GM21576 (cell line): ENCODE data around the gene PACSIN2.
"Not testable (repeated sequence)": the region's sequence is repeated elsewhere in the genome, so short reads cannot be mapped to it uniquely, and the experiment has no call there.

Experiments
- ATAC-seq: cut with Tn5 transposase; IDR thresholded peaks from one replicate; pipeline ENCODE4 v1.9.1; 2021; ENCODE audit warnings: mild to moderate bottlenecking, moderate library complexity; ENCODE audit not compliant: unreplicated experiment

PACSIN2 gene

DNA sequence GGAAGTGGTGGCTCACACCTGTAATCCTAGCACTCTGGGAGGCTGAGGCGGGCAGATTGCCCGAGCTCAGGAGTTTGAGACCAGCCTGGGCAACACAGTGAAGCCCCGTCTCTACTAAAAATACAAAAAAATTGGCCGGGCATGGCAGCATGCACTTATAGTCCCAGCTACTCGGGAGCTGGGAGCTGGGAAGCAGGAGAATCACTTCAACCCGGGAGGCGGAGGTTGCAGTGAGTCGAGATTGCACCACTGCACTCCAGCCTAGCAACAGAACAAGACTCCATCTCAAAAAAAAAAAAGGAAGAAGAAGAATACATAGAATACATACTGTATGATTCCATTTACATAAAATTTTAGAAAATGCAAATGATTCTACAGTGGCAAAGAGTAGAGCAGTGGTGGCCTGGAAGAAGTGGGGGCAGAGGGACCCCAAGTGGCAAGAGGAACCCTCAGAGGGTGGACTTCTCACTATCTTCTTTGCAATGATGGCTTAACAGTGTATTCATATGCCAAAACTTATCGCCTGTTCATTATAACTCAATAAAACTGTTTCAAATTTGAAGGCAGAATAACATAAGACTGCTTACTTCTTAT, 22.0 kb downstream of the PACSIN2 start:
- ATAC-seq = no peak

DNA sequence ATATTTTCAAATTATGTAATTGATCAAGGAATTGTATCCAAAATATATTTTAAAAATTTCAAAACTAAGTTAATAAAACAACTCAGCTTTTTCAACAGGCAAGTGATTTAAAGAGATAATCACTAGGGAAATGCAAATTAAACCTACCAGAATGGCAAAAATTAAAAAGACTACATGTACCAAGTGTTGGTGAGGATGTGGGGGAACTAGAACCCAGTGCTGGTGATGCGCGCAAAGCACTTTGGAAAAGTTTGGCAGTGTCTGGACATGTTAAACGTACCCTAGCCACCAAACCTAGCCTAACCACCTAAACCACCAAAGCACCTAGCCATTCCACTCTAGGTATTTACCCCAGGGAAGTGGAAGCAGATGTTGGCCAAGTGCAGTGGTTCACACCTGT, 22.9 kb downstream of the PACSIN2 start:
- no peak for ATAC-seq

DNA sequence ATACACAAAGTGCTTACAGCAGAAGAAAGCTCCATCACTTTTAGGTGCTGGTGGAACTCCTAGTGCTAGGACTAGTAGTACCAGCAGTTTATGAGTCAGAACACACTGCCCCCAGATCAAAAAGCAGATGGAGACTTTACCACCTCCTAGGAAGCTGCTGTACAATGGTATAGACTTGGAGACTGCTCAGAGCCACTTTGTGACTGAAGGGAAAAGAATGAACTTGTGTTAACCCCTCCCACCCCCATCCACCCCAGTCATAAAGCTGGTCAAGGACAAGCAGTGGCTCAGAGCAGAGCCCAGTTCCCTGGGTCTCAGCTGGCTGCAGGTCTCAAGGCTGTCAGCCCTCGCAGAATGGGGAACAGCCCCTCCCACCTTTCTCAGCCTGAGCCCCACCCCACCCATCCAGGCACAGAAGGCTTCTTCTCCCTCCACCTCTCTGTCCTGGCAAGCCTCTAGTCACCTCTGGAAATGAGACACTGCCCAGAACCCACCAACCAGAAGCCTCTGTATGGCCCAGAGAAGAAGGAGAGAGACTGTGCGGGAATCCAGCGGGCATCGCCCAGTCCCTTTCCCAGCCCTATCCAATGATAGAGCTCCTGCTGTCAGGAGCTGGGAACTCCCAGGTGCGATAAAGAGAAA, 23.8 kb downstream of the PACSIN2 start:
- ATAC-seq = no peak

DNA sequence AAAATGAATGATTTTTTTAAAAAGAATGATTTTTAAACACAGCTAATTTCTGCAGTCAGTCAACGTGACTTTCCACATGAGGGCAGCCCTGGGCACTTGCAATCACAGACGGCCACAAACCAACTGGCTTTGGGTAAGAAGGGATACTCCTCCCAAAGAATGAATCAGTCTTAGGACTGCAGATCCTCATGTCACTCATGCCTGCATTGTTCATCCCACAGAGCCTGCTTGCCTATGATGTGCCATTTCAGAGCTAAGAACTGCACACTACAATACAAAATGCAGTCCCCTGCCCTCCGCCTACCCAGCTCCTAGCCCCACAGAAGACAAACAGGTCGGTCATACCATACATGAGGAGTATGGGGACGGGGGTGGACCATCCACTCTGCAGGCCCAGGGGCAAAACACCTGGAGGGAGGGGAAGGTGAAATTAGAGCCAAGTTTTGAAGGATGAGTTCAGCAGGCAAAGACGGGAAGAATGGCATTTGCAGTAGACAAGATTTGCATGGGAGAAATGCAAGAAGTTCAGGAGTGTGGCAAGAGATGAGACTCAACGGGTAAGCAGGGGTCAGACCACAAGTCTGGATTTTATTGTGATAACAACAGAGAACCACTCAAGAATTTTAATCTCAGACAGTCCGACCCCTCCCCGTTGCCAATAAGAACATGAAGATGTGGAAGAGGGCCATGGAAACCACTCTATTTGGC, 24.7 kb downstream of the PACSIN2 start:
- no peak for ATAC-seq

DNA sequence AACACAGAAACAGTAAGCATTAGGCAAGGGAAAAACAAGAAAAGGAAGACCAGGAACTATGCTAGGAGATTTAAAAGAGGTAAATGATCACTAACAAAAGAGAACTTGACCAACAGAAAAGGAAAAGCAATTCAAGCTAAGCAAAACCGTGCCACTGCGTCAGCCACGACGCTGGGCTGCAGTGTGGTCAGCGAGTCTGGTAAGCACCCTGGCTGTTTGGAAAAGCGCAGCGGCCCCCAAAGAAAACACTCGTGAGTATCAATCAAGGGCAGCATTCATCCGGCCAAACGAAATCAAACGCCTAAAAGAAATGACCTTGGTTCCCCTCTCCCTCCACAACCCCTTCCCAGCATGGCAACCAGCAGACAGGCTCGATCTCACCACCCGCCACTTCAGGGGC, 28.8 kb downstream of the PACSIN2 start:
- ATAC-seq = no peak

DNA sequence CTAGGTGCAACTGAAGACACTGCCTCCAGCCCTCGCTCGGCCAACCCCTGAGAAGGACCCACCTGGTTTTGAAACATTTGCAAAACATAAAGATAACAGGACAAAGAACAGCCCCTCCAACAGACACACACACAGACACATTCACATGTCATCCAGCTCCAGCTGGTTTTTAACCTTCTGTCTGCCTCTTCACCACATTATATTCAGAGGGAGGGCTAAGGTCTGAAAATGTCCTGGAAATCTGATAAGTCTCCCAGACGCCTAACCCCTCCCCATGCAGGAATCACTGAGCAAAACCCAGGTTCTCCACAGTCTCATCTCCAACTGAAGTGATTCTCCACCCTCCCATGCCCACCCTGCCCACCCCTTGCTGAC, 29.4 kb downstream of the PACSIN2 start:
- no peak for ATAC-seq

DNA sequence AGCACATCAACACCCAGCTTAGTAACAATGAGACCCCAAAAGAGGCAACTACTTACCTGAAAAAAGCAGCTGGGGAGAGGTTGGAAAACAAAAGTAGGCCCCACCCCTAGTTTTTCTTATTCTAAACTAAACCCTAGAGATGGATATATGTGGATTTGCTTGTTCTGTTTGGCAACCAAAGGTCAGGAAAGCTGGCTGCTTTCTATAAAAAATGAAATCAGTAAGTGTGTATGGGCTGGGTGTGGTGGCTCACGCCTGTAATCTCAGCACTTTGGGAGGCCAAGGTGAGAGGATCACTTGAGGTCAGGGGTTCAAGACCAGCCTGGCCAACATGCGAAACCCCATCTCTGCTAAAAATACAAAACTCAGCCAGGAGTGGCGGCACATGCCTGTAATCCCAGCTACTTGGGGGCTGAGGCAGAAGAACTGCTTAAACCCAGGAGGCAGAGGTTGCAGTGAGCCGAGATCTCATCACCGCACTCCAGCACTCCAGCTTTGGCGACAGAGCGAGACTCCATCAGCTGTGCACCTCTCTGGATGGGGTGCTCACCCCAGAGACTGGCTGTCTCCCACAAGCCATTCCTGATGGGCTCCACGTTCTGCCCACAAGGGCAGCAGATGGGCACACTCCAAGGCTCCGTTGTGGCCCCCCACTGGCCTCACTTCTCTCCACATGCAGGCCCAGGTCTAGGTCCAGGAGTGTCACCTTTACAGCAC, 30.0 kb downstream of the PACSIN2 start:
- no peak for ATAC-seq

DNA sequence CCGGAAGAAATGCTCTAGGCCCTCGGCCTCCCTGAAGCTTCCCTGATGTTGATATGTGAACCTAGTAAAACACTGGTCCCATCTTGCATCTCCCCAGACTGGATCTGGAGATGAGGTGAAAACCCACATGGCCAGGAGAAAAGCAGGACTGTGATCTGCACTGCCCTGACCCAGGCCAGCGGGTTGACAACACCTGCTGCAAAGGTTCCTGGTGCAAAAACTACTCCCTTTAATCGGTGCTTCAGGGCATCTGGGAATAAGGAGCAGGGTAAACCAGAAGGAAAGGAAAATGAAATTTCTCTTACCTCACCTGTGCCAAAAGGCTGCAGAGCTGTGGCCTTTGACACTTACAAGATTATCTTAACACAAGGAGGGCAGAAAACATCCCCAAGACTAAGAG, 30.6 kb downstream of the PACSIN2 start:
- no peak for ATAC-seq

DNA sequence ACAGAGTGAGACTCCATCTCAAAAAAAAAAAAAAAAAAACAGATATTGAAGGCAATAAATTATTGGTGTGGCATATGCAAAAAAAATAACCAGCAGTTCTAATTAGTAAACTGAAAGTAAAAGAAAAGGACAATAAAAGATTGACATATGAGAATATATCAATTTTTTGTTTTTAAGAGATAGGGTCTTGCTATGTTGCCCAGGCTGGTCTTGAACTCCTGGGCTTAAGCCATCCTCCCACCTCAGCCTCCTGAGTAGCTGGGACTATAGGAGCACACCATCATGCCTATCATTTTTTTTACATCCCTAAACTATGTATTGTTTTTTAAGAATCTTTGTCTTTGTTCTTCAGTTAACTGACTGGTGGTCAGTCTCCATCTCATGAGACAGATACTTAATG, 31.5 kb downstream of the PACSIN2 start:
- no peak for ATAC-seq

DNA sequence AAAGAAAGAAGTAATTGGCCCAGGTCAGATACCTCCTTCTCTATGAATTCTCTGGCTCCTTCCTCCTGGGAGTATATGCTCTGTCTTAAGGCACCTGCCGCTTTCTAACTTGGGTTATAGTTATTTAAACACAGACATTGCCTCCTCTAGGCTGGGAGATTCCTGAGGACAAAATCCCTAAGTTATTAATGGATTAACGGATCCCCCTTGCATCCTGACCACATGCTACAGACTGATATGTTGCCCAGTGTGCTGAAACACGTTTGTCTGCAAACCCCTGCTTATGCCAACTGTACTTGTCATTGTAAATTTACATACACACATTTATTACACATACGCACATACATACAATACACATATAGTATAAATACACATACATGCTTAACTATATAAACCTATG, 35.3 kb downstream of the PACSIN2 start:
- no peak for ATAC-seq

DNA sequence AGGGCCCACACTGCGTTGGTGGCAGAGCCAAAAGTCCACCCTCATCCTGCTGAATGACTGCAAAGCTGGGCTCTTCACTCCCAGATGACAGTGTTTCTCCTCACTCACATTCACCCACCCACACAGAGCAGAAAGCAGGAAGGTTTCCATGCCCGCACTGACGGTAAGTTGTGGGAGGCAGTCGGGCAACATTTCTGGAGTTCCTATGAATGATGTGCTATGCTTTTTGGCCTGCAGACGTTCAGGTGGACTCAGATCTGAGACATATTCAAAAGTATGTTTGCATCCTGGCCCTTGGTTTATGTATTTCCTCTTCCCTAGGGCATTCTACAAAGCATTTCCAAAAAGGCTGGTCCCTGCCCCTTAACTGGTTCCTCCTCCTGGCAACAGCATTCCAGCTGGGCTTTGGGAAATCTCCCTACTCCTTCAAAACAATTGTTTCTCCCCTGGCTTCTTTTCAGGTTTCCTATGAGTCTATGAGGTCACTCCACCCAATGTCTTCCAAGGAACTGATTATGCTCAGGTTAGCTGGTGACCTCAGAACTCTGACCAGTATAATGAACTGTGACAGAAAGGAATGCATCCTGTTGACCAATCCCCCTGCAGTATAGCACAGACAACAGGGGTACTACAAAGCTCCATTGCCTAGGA, 36.4 kb downstream of the PACSIN2 start:
- no peak for ATAC-seq

DNA sequence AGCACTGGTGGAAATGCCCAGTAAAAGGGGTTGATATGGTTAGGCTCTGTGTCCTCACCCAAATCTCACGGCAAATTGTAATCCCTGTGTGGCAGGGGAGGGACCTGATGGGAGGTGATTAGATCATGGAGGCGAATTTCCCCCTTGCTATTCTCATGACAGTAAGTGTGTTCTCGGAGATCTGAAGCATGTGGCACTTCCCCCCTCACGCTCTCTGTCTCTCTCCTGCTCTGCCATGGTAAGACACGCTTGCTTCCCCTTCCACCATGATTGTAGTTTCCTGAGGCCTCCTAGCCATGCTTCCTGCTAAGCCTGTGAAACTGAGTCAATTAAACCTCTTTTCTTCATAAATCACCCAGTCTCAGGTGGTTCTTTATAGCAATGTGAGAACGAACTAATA, 37.4 kb downstream of the PACSIN2 start:
- ATAC-seq = no peak

DNA sequence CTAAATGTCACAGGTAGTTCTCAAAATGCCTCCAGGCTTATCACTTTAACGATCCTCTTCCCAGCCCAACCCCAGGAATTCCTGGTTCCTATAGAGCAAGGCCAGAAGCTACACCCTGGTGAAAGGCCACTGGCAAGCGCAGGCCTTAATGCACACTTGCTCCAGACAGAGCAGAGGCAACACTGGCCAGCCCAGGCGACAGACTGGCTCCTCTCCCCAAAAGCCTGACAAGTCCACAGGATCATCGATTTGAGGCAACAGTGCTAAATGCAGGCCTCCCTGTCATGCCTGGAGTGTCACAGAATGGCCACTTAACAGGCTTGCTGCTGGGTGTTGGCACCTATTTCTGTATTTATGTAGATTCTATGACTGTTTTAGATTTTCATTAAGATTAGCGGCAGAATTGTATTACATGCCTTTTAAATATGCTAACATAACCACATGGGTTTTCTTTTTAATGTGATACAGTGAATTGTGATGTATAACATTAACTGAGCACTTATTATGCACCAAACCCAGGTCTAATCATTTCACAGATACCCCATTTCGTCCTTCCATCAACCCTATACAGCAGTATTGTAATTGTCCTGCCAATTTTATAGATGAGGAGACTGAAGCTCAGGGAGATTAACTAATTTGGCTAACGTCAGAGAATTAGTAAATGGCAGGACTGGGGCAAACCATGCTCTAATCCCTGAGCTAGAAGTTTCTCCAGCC, 38.6 kb downstream of the PACSIN2 start:
- no peak for ATAC-seq

DNA sequence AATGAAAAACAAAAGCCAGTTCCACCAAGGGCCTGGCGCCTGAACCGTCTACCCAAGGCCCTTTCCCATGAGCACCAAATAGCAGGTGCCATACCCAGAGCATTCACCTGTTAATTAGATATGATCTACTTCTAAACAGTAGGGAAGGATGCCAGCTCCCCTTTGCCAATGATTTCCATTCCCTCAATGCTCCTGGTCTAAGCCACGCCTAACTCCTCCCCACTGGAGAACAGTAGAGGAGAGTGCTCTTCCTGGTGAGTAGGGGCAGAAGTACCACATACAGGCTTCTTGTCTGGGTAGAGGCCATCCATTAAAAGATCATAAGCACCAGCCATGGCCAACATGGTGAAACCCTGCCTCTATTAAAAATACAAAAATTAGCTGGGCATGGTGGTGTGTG, 40.7 kb downstream of the PACSIN2 start:
- ATAC-seq = no peak

DNA sequence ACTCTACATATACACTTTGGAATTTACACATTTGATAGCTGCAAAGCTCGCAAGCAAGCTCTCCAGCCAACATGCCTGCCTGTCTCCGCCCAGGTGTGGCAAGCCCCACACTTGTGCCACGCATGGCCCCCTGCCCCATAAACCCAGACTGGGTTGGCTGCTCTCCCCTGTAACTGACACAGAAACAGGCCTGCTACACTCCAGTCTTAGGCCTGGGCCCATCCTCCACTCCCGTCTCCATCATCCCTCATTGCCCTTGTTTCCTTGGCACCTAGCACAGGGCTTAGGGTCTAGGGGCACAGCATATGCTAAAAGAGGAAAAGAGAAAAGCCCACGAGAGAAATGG, 41.4 kb downstream of the PACSIN2 start:
- ATAC-seq = no peak

DNA sequence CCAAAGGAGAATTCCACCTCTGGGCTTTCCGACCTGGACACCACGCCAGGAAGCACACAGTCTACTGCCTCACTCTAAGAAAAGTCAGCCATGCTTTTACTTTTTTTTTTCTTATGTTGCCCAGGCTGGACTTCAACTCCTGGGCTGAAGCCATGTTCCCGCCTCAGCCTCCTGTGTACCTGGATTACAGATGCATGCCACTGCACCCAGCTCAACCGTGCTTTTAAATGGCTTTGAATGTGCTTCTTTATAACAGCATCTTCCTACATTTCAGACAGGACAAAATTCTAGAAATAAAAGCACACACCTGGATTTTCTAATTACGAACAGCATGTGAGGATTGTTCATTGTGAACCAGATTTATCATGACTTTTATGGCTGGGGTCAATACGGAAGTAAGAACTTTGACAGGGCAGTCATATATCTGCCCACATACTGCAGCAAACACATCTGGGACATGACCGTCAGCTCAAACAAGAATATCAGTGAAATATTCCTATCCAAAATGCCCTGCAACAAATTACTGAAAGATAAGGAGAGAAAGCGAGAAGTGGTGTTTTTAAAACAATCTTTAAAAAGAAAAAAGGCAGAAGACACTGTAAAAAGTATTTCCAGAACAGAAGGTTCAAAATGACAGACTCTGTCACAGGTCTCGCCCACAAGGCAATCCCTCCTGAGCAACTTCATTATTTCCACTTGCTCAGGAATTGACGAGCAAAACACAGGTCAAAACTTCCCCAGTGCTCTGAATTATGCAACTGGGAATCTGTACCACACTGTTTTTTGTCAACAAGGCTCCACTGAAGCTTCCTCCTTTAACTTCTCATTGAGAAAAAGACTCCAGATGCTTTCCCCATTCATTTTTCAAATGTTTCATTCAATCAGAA, 42.1 kb downstream of the PACSIN2 start:
- no peak for ATAC-seq

DNA sequence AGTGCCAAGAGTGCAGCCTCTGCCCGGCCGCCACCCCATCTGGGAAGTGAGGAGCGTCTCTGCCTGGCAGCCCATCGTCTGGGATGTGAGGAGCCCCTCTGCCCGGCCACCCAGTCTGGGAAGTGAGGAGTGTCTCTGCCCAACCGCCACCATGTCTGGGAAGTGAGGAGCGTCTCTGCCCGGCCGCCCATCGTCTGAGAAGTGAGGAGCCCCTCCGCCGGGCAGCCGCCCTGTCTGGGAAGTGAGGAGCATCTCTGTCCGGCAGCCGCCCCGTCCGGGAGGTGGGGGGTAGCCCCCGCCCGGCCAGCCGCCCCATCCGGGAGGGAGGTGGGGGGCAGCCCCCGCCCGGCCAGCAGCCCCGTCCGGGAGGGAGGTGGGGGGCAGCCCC, 43.5 kb downstream of the PACSIN2 start:
- not testable (repeated sequence) for ATAC-seq

DNA sequence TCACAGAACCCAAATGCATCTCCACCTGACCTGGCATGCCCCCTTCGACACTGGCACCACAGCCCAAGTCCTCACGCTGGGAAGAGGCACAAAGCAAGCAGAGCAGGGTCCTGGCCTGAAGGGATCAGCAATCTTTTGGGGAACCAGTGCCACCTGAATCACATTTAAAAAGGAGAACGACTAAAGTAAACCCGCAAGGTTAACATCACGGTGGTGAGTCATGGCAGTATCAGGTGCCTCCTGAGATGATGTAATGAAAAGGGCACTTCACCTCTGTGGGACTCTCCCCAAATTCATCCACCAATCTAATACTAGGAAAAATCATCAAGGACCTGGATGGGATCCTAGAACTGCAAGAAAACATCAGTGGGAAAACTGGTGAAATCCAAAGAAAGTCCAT, 44.9 kb downstream of the PACSIN2 start:
- no peak for ATAC-seq

DNA sequence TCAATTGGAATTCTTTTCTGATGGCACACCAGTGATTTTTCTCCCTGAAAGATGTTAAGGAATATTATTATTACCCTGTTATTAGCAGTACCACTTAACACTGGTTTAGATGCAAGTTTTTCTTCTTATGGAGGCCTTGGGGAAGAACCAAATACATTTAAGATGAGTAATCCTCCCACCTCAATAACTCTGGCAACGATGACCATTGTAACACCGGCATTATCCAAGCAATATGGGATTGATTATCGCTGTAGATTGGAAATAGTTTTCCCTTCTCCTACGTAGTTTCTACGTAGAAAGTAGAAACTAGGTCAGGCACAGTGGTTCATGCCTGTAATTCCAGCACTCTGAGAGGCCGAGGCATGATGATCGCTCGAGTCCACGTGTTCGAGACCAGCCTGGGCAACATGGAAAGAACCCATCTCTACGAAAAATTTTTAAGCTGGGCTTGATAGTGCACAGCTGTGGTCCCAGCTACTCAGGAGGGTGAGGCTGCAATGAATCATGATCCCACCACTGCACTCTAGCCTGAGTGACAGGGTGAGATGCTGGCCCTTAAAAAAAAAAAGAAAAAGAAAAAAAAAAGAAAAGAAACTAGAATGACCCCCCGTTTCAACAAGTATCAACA, 45.5 kb downstream of the PACSIN2 start:
- no peak for ATAC-seq
